Measurements from ENCODE around the gene EMID1. TPM values are rescaled to one million over a fixed set of nuclear protein-coding genes. Genes with fewer than 3 reads are reported as not detected.

EMID1 gene
- total RNA-seq, 1 experiment from 2014 or later: 5.4 TPM

DNA sequence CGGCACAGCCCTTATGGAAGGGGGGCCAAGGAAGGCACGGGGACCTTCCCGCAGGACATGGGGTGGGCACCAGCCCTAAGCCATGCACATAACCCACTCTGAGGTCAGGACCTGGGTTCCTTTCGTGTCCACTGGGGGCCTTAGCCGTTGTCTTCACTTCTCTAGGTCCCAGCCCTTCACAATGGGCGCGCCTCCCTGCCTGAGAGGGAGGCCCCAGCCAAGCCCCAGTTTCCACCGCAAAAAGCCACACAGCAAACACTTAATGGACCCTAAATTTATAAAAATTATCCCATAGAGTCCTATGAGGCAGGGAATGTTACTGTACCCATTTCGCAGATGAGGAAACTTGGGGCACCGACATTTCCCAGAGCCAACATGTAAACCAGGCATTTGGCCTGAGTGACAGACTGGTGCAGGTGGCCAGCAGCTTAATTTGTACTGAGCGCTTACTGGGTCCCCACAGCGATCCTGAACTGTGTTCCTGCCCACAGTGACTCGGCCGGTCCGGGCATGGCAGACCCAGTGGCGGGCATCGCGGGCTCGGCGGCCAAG lies 102.0 kb downstream of the EMID1 start:
- Histone ChIP-seq H2BK15ac (ENCODE audit: low read depth, low read length) (no peak overlapping the region), H2BK20ac (ENCODE audit: low read depth, low read length, poor library complexity, severe bottlenecking) (no peak overlapping the region), H4K5ac (ENCODE audit: insufficient read length, low read depth, low read length) (no peak overlapping the region), H4K20me1 (ENCODE audit: control insufficient read depth, insufficient read depth, insufficient read length) (no peaks in the 10 kb centered on the region), H3K27me3 (ENCODE audit: insufficient read depth, low read length) (no peaks in the 10 kb centered on the region), H2BK5ac (ENCODE audit: insufficient read length, low read length) (no peak overlapping the region), H4K8ac (replicated peaks; ENCODE audit: insufficient read length, low read depth, low read length) (no peak overlapping the region), H3K9me3 (ENCODE audit: control insufficient read depth, low read depth, low read length) (no peaks in the 10 kb centered on the region), H2AFZ (ENCODE audit: low read length) (no peak overlapping the region), H3K14ac (ENCODE audit: insufficient read depth, low read length) (no peak overlapping the region), H3K4me1 (ENCODE audit: insufficient read depth, low read length) (no peaks in the 10 kb centered on the region), H3K56ac (ENCODE audit: insufficient read length, low read depth, low read length) (no peak overlapping the region), H3K27ac (ENCODE audit: insufficient read length, low read depth, low read length) (no peak overlapping the region), H2BK120ac (ENCODE audit: low read depth, low read length, poor library complexity, severe bottlenecking) (no peak overlapping the region), H2BK12ac (ENCODE audit: insufficient read length, low read depth, low read length) (no peak overlapping the region), H3K79me2 (ENCODE audit: insufficient read depth, low read length) (no peaks in the 10 kb centered on the region), H2AK5ac (ENCODE audit: insufficient read length, low read length) (no peak overlapping the region), H3T11ph (ENCODE audit: low read length) (no peak overlapping the region), H4K91ac (ENCODE audit: insufficient read length, low read depth, low read length) (no peak overlapping the region), H3K18ac (ENCODE audit: insufficient read length, low read depth, low read length) (no peak overlapping the region), H3K79me1 (ENCODE audit: insufficient read depth, low read depth, low read length, poor library complexity, severe bottlenecking) (no peaks in the 10 kb centered on the region), H3K4me2 (ENCODE audit: insufficient read depth, insufficient read length, low read length) (peak overlapping the region; percentile 35), H3K23me2 (ENCODE audit: insufficient read length, low read depth, low read length, poor library complexity, severe bottlenecking) (peaks cover 8% of the 10 kb centered on the region), H3K9ac (ENCODE audit: extremely low read depth, insufficient read length, low read length) (no peak overlapping the region), H3K4ac (ENCODE audit: low read depth, low read length) (no peak overlapping the region), H3K23ac (ENCODE audit: insufficient read length, low read depth, low read length) (no peak overlapping the region)
- peaks cover 14% of the 10 kb centered on the region for H3K27me3 Mint-ChIP-seq (ENCODE audit: low read depth)
- H3K9me3 Mint-ChIP-seq: peaks cover 0 to 3% of the 10 kb centered on the region in 2 experiments; a peak in 2 of 5 replicates
- H3K27ac Mint-ChIP-seq: no peak overlapping the region; a peak in 1 of 7 replicates
- peak overlapping the region; percentile 72 to 92 for H3K4me3 Mint-ChIP-seq
- H3K4me1 Mint-ChIP-seq: peaks cover 15 to 32% of the 10 kb centered on the region in 2 experiments
- H3K36me3 Mint-ChIP-seq (ENCODE audit: insufficient read depth in 1 of 3, low read depth in 3 of 3): no peaks in the 10 kb centered on the region; a peak in 2 of 7 replicates
- no CpG with 5 or more reads among the region's 20 CpGs for WGBS (ENCODE audit: extremely low coverage, insufficient read length, low lambda C conversion rate)
- TF ChIP-seq, protein P1, sequence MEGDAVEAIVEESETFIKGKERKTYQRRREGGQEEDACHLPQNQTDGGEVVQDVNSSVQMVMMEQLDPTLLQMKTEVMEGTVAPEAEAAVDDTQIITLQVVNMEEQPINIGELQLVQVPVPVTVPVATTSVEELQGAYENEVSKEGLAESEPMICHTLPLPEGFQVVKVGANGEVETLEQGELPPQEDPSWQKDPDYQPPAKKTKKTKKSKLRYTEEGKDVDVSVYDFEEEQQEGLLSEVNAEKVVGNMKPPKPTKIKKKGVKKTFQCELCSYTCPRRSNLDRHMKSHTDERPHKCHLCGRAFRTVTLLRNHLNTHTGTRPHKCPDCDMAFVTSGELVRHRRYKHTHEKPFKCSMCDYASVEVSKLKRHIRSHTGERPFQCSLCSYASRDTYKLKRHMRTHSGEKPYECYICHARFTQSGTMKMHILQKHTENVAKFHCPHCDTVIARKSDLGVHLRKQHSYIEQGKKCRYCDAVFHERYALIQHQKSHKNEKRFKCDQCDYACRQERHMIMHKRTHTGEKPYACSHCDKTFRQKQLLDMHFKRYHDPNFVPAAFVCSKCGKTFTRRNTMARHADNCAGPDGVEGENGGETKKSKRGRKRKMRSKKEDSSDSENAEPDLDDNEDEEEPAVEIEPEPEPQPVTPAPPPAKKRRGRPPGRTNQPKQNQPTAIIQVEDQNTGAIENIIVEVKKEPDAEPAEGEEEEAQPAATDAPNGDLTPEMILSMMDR (conservative IDR thresholded peaks at IDR 0.05): no peak
- DNase-seq: no peak

All from H9 (cell line).